GM12864 (cell line): ENCODE results near the gene ABCB9.

Experiments used
- DNase-seq: peaks from one replicate; pipeline ENCODE4 v3.0.0-alpha.2; 2011; ENCODE audit warnings: low read depth
- H3K4me3 ChIP-seq: 2 replicates; pipeline ENCODE4 v1.5.1; 2011; ENCODE audit warnings: mild to moderate bottlenecking, low read depth, low read length, control low read depth
- CTCF ChIP-seq: IDR thresholded peaks from 2 replicates; pipeline ENCODE4 v1.5.1; 2011; ENCODE audit warnings: low read depth, mild to moderate bottlenecking, moderate library complexity, low read length, control low read depth, inconsistent platforms; ENCODE audit errors: missing control alignments

Gene ABCB9

DNA sequence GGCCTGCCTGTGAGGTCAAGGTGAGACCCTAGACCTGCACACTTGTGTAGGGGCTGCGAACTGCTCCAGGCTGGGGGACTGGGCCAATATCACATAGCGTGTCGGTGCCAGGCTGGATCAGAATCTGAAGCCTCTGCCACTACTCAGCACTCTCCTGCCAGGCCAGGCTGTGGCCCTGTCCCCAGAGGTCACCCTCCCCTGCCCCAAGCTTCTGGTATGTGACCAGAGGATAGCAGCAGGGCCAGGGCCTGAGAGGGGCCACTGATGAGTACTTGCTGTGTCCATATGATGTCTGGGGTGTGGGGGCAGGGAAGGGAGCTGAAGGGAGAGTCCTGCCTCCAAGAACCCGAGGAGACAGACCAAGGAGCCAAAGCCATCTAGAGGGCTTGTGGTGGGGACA, 32.1 kb upstream of the ABCB9 start:
- no peak for TF ChIP-seq CTCF
- no peak for DNase-seq

DNA sequence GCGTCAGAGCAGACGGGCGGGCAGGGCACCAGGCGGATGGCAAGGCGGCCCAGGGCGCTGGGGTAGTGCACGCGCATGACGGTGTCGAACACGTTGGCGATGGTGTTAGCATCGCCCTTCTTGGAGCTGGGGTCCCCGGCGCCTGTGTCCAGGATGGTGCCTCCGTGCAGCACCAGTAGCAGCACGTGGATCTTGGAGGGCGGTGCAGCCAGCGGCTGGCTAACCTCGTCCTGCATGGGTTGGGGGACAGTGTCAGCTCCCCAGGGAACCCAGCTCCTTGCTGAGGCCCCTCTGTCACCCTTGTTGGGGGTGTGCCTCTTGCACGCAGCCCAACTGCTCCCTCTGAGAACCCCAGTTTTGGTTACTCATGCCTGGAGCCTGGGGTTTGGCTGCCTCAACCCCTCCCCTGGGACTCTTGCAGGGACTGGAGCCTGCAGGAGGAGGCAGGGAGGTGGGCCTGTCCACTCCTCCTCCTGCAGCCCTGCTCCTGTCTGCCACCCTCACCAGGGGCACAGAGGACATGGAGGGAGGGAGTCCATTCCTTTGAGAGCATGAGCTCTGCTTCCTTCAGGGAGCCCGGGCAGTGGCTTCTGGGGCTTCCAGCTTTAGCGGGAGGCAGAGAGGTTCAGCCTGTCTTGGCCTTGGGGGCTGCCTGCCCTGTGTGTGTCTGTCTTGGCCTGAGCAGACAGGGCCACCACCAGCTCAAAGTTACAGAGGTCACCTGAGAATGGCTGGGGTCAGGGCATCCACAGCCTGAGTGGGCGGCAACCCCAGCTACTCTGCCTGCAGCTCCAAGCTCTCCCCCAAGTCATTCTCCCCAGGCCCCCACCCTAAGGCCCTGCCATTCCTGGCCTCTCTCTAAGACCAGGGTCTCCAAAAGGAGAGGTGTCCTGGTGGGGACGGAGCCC, 31.3 kb upstream of the ABCB9 start:
- no peak for DNase-seq
- TF ChIP-seq CTCF: no peak
- H3K4me3 ChIP-seq: no peak overlapping the region

More for the DNA sequence above, 32.1 kb upstream of the ABCB9 start:
- no peak overlapping the region for H3K4me3 ChIP-seq

- TF ChIP-seq CTCF: no peak
- DNase-seq: no peak
- H3K4me3 ChIP-seq: no peak overlapping the region
These were observed 30.5 kb upstream of the ABCB9 start for GRCh38 chr12:122996621-122997342.

DNA sequence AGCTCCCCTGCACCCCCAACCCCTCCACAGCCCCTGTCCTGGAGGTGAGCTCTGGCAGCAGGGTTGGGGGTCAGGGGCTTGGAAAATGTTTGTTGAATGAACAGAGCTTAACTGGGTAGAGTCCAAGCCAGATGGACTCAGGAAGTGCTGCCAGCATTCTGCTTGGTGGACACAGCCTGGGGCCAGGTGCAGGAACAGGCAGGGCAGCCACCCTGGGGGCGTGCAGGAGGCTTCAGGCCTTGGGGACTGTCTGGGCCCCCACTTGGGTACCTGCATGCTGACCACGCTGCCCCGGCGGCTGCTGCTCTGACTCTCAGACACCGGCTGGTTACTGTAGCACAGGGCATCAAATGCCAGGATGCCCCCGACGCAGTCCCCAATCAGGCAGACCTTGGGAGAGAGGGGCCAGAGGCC, 29.9 kb upstream of the ABCB9 start:
- TF ChIP-seq CTCF: no peak
- no peak overlapping the region for H3K4me3 ChIP-seq
- DNase-seq: no peak

GRCh38 chr12:122995503-122996187, 29.4 kb upstream of the ABCB9 start:
- no peak overlapping the region for H3K4me3 ChIP-seq
- no peak for DNase-seq
- no peak for TF ChIP-seq CTCF

DNA sequence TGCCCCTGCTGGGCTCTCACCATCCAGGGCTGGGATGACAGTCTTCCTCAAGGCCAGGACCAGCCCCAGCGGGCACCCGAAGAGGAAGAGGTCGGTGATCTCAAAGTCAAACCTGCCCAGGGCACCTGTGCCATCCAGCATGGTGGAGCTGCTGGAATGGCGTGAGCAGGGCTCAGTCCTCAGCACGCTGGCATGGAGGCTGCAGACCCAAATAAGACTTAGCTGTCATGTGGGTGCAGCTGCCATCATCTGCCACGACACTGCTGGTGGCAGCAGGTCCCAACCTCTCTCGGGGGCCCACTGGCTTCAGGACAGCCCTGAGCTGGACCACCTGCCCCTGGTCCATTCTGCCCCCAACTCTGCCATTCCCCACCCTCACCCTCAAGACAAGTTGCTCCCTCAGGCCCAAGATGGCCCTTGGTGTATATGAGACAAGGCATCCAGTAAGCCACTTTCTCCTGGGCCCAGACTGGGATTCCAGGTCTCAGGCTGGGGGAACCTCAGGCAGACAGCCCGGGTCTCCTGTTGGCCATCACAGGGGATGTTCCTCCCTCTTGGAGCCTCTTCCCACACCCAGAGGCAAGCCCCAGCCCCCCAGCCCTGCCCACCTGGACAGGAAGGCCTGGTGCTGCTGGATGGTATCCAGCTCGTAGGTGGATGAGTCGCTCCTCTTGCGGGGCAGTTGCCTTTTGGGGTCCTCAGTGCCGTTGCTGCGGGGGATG, 28.7 kb upstream of the ABCB9 start:
- no peak for DNase-seq
- H3K4me3 ChIP-seq: no peak overlapping the region
- no peak for TF ChIP-seq CTCF
